AG09309 (cell line): Measurements from ENCODE around the gene FAM193B.

ENCODE experiments used
- DNase-seq: peaks from one replicate; pipeline ENCODE4 v3.0.0-alpha.2; 2010; ENCODE audit warnings: low read depth
- H3K4me3 ChIP-seq: 2 replicates; pipeline ENCODE4 v1.5.1; 2011; ENCODE audit warnings: mild to moderate bottlenecking, low read depth, low read length, moderate library complexity; ENCODE audit not compliant: control insufficient read depth
- CTCF ChIP-seq: IDR thresholded peaks from 2 replicates; pipeline ENCODE4 v1.5.1; 2011; ENCODE audit warnings: mild to moderate bottlenecking, low read depth, low read length, inconsistent platforms; ENCODE audit not compliant: insufficient read depth, control insufficient read depth; ENCODE audit errors: missing control alignments

Gene FAM193B

GRCh38 chr5:177502886-177503285 is 51.5 kb downstream of the FAM193B start:
- no peak overlapping the region for H3K4me3 ChIP-seq
- DNase-seq = no peak
- TF ChIP-seq CTCF = no peak

- no peak overlapping the region for H3K4me3 ChIP-seq
- no peak for DNase-seq
- no peak for TF ChIP-seq CTCF
These were observed 52.3 kb downstream of the FAM193B start for GRCh38 chr5:177501874-177502678.

- DNase-seq = no peak
- no peak overlapping the region for H3K4me3 ChIP-seq
- peak; percentile 98 for TF ChIP-seq CTCF
These were observed 53.5 kb downstream of the FAM193B start for GRCh38 chr5:177500685-177501522.

- no peak for DNase-seq
- H3K4me3 ChIP-seq = no peak overlapping the region
- TF ChIP-seq CTCF = no peak
These were observed 54.5 kb downstream of the FAM193B start for GRCh38 chr5:177499842-177500241.

- TF ChIP-seq CTCF = no peak
These were observed 56.2 kb downstream of the FAM193B start for GRCh38 chr5:177498013-177498787.

GRCh38 chr5:177497292-177498012 is 56.9 kb downstream of the FAM193B start, which contains the start of gene PDLIM7:
PDLIM7 (minus strand) TSS chr5:177497604; CDS start chr5:177496512, 1,092 bp downstream.
- DNase-seq = peak; percentile 84
- peak within 1 kb of the TSS; percentile 67 for H3K4me3 ChIP-seq
- peak; percentile 14 for TF ChIP-seq CTCF

More at GRCh38 chr5:177498013-177498787, 56.2 kb downstream of the FAM193B start:
- peak overlapping the region; percentile 50 for H3K4me3 ChIP-seq
- no peak for DNase-seq
